OCI-LY3 (cell line): ENCODE data around the gene MAP3K7.

ENCODE experiments used
- H2AFZ ChIP-seq: fragments of 200-600, 300-600 bp; shearing (Covaris generic); 2 replicates; pipeline ENCODE4 v1.6.0; 2014; ENCODE audit warnings: antibody characterized with exemption, low read depth, low read length
- H3K27ac ChIP-seq: fragments of 200-600, 300-600 bp; sonication (generic); 2 replicates; pipeline ENCODE4 v1.5.1; 2014; ENCODE audit warnings: mild to moderate bottlenecking, low read length, moderate library complexity, mixed read lengths
- H3K27me3 ChIP-seq: fragments of 200-600, 300-600 bp; sonication (generic); 2 replicates; pipeline ENCODE4 v1.6.1; 2014; ENCODE audit warnings: low read depth, low read length, mixed read lengths
- H3K36me3 ChIP-seq: fragments of 200-600, 300-600 bp; sonication (generic); replicated peaks from 2 replicates; pipeline ENCODE3; 2014; ENCODE audit warnings: low read depth, low read length, mixed read lengths
- H3K4me1 ChIP-seq: fragments of 300-600, 200-600 bp; sonication (generic); 2 replicates; pipeline ENCODE4 v1.6.1; 2014; ENCODE audit warnings: low read length, mixed read lengths
- H3K4me2 ChIP-seq: fragments of 200-600, 300-600 bp; sonication (generic); 2 replicates; pipeline ENCODE4 v1.6.1; 2014; ENCODE audit warnings: low read length, mixed read lengths
- H3K4me3 ChIP-seq: fragments of 300-600, 200-600 bp; sonication (generic); 2 replicates; pipeline ENCODE4 v1.5.1; 2014; ENCODE audit warnings: antibody characterized with exemption, mild to moderate bottlenecking, low read length, moderate library complexity
- H3K79me2 ChIP-seq: fragments of 300-600, 200-600 bp; shearing (Covaris generic); 2 replicates; pipeline ENCODE4 v1.6.1; 2014; ENCODE audit warnings: mild to moderate bottlenecking, low read length, mixed read lengths
- H3K9ac ChIP-seq: fragments of 300-600, 200-600 bp; shearing (Covaris generic); 2 replicates; pipeline ENCODE4 v1.6.0; 2014; ENCODE audit warnings: mild to moderate bottlenecking, low read length, moderate library complexity
- H3K9me3 ChIP-seq: fragments of 200-600, 300-600 bp; shearing (Covaris generic); 2 replicates; pipeline ENCODE4 v1.6.1; 2014; ENCODE audit warnings: low read length, mixed read lengths; ENCODE audit not compliant: insufficient read depth
- H4K20me1 ChIP-seq: fragments of 200-600, 300-600 bp; sonication (generic); 2 replicates; pipeline ENCODE4 v1.6.1; 2016; ENCODE audit warnings: low read length, mixed read lengths; ENCODE audit not compliant: insufficient read depth
- EZH2phosphoT487 ChIP-seq: fragments of 200-600 bp; shearing (Covaris generic); IDR thresholded peaks from 2 replicates; pipeline ENCODE4 v1.6.1; 2018; ENCODE audit warnings: antibody characterized with exemption, mixed run types, low read depth
- TF ChIP-seq, protein P1 (sequence below): fragments of 200-600, 300-600 bp; sonication (generic); IDR thresholded peaks from 2 replicates; pipeline ENCODE4 v1.5.1; 2014; ENCODE audit warnings: antibody characterized with exemption, low read length, low read depth

The MAP3K7 gene

DNA sequence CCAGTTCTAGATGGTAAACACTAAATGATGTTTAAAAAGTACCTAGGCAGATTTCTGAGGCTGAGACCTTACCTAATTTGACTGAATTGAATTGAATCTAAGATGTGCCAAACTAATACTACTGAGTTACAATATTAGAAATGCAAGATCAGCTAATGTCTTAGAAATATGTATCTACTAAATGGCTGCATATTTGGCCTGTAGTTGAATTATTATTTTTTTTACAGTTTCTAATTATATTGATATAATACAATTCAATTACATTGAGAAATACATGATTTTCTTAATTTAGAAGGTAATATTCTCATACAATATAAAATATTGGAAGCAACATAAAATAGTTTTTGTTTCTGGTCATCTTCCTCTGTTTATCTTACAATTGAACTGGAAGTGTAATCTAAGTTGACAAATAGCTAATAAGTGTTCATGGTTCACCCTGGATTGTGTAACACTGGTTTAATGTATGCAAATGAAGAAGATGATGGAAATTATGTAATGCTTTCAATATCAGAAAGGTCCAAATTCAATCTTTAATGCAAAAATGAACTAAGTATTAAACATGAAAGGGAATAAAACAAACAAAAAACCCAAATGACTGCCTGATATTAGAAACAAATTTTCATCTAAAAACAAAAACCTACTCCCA, 2.9 kb downstream of the MAP3K7 start:
- H3K27me3 ChIP-seq: no peaks in the 10 kb centered on the region
- H3K27ac ChIP-seq: no peak overlapping the region
- no peak overlapping the region for H3K4me3 ChIP-seq
- peaks cover 73% of the 10 kb centered on the region for H3K79me2 ChIP-seq
- no peak overlapping the region for H2AFZ ChIP-seq
- H3K9me3 ChIP-seq: no peaks in the 10 kb centered on the region
- TF ChIP-seq, protein P1, sequence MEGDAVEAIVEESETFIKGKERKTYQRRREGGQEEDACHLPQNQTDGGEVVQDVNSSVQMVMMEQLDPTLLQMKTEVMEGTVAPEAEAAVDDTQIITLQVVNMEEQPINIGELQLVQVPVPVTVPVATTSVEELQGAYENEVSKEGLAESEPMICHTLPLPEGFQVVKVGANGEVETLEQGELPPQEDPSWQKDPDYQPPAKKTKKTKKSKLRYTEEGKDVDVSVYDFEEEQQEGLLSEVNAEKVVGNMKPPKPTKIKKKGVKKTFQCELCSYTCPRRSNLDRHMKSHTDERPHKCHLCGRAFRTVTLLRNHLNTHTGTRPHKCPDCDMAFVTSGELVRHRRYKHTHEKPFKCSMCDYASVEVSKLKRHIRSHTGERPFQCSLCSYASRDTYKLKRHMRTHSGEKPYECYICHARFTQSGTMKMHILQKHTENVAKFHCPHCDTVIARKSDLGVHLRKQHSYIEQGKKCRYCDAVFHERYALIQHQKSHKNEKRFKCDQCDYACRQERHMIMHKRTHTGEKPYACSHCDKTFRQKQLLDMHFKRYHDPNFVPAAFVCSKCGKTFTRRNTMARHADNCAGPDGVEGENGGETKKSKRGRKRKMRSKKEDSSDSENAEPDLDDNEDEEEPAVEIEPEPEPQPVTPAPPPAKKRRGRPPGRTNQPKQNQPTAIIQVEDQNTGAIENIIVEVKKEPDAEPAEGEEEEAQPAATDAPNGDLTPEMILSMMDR: no peak
- no peak for TF ChIP-seq EZH2phosphoT487
- peaks cover 23% of the 10 kb centered on the region for H3K4me1 ChIP-seq
- H3K36me3 ChIP-seq: no peaks in the 10 kb centered on the region
- peaks cover 17% of the 10 kb centered on the region; the same call in 1 of the 2 replicates for H4K20me1 ChIP-seq
- no peak overlapping the region; the same call in 1 of the 2 replicates for H3K4me2 ChIP-seq
- H3K9ac ChIP-seq: no peak overlapping the region

DNA sequence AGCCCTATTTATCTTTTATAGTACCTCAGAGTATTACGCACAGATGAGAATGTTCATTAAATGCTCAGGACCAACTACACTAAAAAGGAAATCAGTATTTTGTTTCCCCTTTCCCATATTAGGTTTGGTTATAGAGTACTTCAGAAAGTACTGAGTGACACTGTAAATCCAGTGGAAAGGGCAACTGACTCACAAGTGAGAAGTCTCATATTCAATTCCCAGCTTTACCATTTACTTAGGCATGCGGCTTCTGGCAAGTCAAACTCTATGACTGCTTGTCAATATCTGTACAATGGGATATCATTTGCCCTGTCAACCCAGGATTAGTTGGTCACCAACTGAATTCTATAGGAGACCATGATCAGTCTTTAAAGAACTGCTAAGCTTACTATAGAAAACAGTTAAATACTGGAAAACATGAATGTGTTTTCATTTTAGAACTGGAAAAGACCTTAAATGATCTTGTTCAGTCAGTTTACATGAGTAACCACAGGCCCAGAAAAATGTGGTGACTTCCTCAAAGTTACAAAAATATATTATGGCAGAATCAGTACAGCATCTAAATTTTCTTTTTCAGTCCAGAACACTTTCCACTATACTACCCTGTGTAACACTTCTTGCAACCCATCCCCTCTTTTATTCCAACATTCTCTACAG, 3.6 kb downstream of the MAP3K7 start:
- peaks cover 23% of the 10 kb centered on the region for H3K4me1 ChIP-seq
- peaks cover 17% of the 10 kb centered on the region; the same call in 1 of the 2 replicates for H4K20me1 ChIP-seq
- H3K9me3 ChIP-seq: no peaks in the 10 kb centered on the region
- no peak overlapping the region for H3K27ac ChIP-seq
- no peak overlapping the region for H3K9ac ChIP-seq
- no peak overlapping the region for H3K4me2 ChIP-seq
- no peak overlapping the region for H2AFZ ChIP-seq
- H3K4me3 ChIP-seq: no peak overlapping the region
- no peaks in the 10 kb centered on the region for H3K27me3 ChIP-seq
- no peak for TF ChIP-seq EZH2phosphoT487
- TF ChIP-seq, protein P1: no peak
- H3K79me2 ChIP-seq: peaks cover 74% of the 10 kb centered on the region
- no peaks in the 10 kb centered on the region for H3K36me3 ChIP-seq

DNA sequence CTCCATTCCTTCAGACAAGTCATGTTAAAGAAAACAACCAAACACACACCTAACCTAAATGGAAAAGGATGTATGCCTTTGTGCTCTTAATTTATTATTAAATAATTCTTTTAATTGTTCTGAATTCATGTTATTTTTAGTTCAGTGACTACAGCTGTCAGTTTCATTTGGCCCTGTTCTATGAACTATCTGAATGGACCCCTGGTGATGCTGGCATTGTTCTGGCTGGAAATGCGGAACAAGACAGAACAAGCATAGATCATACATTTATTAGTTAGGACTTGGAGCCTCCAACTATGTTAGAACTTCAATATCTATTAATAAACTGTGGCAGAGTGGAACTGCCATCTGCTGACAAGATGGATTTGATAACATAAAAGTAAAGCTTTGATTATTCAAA, 5.7 kb downstream of the MAP3K7 start:
- Histone ChIP-seq H3K79me2 (peaks cover 75% of the 10 kb centered on the region), H3K4me2 (no peak overlapping the region), H3K27me3 (no peaks in the 10 kb centered on the region), H3K36me3 (no peaks in the 10 kb centered on the region), H2AFZ (no peak overlapping the region), H3K4me3 (no peak overlapping the region), H3K27ac (no peak overlapping the region), H3K4me1 (peaks cover 18% of the 10 kb centered on the region), H3K9me3 (no peaks in the 10 kb centered on the region), H4K20me1 (peaks cover 17% of the 10 kb centered on the region; the same call in 1 of the 2 replicates), H3K9ac (no peak overlapping the region)
- TF ChIP-seq, protein P1: no peak
- TF ChIP-seq EZH2phosphoT487: no peak

DNA sequence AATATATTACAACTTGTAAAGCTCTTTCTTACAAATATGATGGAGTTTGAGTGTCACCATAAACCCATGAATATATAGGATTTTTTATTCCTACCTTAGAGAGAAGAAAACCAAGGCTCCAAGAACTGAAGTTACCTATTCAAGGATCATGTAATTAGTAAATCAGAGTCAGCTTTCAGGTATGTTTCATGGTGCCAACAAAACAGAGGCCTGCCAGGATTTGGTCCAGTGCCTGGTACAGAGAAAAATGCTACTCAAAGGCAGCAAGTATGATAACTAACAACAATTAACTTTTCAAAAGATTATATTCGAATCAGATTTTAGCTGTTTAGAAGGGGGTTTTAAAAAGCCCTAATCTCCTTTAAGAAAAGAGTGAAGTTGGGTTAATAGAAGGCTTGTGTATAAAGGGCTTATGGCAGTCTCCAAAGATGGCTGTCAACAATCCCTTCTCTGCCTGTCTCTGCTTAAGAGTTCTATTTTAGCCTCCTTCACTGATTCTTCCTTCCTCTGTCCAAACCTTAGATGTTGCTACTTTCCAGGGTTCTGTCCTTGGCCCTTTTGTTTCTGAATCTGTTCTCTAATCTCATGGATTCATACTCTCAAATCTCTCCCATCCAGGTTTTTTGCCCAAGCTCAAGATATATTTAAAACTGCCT, 7.8 kb downstream of the MAP3K7 start:
- H3K27ac ChIP-seq: no peak overlapping the region
- H2AFZ ChIP-seq: no peak overlapping the region
- no peak overlapping the region for H3K9ac ChIP-seq
- H3K36me3 ChIP-seq: no peaks in the 10 kb centered on the region
- H3K4me1 ChIP-seq: no peaks in the 10 kb centered on the region
- H3K4me2 ChIP-seq: no peak overlapping the region
- no peaks in the 10 kb centered on the region for H3K27me3 ChIP-seq
- TF ChIP-seq EZH2phosphoT487: no peak
- TF ChIP-seq, protein P1: no peak
- H3K4me3 ChIP-seq: no peak overlapping the region
- no peaks in the 10 kb centered on the region for H3K9me3 ChIP-seq
- peaks cover 54% of the 10 kb centered on the region for H3K79me2 ChIP-seq
- H4K20me1 ChIP-seq: 0 out of 2 replicates have a peak, but pooled peaks cover 5% of the 10 kb centered on the region
